HG03571 (cell line): ENCODE results near the gene RAB38.

Experiments used
- ATAC-seq: cut with Tn5 transposase; IDR thresholded peaks from one replicate; pipeline ENCODE4 v1.9.1; 2021; ENCODE audit not compliant: unreplicated experiment

RAB38 gene

DNA sequence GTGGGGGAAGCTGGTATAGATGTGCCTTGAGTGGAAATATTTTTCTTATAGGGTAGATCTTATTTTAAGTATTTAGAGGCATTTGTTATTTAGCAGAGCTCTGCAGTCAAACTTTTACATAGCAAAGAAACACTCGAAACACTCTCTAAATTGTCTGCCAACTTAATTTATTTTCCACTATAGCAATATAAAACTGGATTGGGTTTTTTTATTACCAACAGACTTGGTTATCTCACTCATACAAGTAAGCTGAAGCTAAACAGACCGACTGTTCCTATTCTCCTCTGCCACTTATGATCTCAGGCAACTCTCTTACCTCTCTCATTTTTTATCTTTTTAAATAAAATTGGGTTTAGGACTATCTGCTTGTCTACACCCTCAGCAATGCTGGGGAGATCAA is 4.6 kb downstream of the RAB38 start:
- ATAC-seq: no peak

DNA sequence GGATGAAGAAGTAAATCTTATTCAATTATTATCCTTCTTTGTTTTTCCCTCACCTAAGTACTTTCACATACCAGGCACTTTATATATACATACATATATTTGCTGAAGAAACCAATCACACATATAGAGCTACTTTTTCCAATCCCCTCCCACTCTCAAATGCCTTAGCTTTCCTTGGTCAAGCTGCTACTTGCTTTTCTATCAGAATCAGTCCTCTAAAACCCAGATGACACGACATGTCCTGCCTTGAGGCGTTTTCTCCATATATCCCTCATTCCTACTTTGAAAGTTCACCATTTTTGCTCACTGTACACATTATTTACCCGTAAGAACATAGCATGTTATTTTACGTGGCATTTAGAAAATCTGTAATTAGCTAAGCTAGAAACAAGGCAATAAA is 5.4 kb downstream of the RAB38 start:
- ATAC-seq: no peak

DNA sequence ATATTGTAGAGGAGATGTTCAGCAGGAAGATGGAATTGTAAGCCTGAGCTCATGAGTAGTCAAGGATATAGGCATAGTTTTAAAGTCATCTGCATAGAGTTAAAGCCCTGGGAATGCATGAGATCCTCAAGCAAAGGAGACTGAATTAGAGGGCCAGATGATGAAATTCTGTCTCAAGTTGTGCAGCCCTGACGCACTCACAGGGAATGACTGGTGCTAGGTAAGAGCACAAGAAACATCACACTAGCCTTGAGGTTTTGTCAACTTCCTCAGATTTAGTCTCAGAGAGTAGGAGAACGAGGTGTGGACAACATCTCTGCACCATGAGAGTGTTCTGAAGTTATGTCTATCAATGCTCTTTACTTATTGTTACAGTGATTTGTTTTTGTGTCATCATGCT is 5.8 kb downstream of the RAB38 start:
- no peak for ATAC-seq

DNA sequence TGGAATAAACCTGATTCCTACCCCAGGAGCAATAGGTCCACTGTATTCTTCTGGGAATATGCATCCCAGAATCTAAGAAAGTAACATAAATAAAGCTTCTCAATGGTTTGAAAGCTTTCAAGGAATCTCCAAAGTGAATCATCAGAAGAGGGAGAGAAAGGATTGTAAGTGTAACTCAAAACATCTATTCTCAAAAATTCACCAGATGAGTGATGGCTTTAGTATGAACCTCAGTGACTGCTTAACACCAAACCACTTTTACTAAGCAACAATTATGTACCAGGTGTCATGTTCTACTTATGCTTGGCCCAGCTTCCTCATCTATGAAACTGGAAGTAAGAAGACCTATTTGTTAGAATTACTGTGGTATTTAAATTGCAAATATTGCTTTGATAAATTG is 7.4 kb downstream of the RAB38 start:
- ATAC-seq: no peak

DNA sequence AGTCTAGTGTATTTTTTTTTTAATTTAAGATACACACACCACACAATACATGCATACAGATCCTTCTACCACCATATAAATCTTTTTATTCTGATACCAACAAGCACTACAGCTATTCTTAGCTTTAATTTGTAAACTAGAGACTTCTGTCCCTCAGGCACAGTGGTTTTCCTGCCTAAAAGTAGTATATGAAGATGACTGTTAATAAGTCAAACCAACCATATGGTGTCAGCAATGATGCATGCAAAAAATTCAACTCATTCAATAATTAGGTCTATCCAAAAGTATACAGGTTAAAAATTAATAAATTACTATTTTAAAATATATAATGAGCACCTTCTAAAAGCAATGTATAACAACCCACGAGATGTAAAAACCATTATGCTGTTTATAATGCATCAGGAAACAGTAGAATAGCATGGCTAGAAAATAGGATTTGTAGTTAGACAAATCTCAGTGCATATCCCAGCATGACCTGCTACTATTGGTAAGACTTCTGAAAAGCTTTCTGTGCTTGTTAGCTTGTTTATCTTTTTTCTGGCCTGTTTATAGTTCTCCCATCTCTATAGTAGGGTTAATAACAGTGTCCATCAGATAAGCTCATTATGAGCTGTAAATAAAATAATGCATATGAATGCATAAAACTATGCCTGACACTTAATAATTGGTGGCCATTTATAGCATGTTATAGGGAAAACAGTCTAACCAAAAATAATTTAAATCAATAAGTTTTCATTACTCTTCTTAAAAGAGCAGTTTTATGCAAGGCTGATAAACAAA is 10.2 kb downstream of the RAB38 start:
- ATAC-seq: no peak

DNA sequence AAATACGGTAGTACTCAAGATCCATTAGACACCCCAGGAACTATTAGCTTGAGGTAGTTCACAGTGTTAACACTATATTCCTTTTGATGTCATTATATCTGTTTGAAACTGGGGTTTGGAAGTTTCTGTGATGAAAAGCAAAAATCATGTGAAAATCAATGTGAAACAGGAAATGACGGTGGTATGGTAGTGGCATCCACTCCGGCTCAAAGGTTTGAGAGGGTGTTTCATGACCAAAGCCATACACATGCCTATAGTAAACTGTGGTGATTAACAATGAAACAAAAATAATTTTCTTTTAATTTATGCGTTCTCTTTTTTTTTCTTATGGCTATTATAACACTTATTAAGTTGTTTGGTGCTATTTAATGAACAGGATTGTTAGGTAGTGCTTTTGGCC is 10.9 kb downstream of the RAB38 start:
- no peak for ATAC-seq

DNA sequence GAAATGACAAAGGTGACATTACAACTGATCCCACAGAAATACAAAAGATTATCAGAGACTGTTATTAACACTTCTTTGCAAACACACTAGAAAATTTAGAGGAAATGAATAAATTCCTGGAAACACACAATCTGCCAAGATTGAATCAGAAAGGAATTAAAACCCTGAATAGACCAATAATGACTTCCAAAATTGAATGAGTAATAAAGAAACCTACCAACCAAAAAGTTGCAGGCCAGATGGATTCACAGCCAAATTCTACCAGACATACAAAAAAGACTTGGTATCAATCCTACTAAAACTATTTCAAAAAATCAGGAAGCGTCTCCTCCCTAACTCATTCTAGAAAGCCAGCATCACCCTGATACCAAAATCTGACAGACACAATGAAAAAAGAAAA is 17.2 kb downstream of the RAB38 start:
- ATAC-seq: no peak

DNA sequence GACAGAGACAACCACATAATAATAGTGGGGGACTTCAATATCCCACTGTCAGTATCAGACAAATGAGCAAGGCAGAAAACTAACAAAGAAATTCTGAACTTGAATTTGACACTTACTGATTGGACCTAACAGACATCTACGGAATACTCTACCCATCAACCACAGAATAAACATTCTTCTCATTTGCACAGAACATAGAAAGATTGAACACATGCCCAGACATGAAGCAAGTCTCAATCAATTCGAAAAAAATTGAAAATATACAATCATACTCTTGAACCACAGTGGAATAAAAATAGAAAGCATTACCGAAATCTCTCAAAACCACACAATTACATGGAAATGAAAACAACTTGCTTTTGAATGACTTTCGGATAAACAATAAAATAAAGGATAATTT is 17.9 kb downstream of the RAB38 start:
- no peak for ATAC-seq

DNA sequence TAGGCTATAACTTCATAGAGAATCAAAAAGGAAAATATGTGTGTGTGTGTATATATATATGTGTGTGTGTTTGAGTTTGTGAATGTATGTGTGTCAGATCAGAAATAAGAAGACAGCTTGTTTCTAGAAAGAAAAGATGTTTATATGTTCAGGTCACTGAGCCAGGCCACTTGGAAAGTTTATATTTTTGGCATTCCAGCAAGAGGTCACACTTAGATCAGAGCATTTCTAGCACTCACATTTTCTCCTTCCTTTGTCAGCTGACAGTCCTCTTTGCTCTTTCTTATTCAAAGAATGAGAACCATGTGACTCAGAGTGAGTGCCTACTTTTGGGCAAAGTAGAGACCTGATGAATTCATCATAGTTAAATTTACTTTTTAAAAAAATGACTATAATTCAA is 22.9 kb downstream of the RAB38 start:
- no peak for ATAC-seq

DNA sequence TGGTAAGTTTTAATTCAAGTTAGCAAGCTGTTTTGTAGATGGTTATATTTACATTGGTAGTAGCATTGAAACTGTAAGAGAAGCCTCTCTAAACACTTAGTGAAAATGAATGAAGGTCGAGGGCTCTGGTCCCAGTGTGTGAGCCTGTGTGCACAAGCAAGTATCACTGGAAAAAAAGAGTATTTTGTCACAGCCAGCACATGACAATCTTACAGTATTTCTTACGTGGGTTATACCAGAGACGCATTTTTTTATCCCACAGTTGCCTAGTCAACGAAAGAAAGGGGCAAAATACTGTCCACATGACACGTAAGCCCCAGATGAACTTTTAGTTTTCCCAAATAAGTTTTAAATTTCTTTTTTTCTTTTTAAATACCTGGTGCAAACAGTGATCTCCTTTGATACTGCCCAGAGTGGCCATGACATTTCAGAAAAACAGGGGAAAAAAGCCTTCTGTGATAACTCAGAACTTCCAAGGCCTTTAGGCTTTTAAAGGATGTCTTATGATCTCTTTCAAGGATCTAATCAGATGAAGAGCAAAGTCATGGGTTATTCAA is 23.5 kb downstream of the RAB38 start:
- no peak for ATAC-seq

DNA sequence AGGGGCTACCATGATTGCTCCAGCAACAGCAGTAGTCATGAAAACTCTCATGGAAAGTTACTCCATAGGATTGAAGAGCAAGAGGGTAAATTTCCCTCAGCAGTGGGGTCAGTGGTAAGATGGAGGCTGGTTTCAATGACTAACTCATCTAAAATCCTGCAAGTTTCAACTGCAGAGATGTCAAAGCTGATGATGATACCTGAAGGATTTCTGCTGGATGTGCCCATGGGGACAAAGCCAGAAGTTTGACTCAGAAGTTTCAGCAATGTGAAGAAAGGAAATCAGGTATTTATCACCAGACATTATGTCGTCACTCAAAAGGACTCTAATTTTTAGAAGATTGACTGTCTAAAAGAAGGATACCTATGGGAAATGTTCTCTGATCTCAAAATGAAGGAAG is 29.1 kb downstream of the RAB38 start:
- ATAC-seq: no peak

DNA sequence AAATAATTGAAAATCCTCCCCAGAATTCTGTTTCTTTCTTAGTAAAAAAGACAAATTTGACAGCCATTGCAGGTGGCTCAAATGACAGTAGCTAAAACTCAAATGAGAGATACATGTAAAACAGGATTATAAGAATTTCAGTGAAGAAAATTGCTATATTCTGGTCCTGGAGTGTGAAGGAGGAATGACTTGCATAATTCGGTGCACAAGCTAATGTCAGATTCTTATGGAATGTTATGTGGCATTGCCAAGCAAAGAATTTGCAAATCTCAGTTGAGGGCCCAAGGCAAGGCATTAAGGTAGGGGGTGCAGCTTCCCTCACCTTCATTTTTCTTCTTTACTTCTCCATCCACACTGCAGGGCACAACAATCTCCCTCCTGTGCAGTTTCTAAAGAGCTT is 35.4 kb downstream of the RAB38 start:
- ATAC-seq: no peak

DNA sequence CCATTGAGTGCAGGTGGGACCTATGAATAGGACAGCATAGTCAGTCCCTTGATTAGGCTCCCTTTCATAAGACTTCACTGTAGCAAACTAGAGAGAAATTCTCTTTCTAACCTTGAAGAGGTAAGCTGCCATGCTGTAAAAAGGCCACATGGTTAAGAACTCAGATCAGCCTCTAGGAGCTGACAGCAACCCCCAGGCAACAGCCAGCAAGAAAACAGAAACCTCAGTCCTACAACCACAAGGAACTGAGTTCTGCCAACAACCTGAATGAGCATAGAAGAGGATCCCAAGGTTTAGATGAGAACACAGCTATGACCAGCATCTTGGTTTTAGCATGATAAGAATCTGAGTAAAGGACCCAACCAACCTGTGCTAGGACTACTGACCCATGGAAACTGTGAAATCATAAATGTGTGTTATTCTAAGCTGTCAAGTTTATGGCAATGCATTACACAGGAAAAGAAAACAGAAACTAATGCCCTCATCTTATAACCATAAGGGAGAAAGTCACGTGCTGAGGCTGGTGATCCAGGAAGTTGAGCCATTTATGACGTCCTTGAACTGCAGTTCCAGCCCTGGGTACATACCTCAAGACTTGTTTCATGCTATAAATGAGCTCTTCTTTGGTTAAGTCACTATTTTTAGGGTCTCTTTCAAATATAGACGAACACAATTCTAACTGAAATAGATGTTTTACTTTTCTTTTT is 43.3 kb downstream of the RAB38 start:
- ATAC-seq: no peak

DNA sequence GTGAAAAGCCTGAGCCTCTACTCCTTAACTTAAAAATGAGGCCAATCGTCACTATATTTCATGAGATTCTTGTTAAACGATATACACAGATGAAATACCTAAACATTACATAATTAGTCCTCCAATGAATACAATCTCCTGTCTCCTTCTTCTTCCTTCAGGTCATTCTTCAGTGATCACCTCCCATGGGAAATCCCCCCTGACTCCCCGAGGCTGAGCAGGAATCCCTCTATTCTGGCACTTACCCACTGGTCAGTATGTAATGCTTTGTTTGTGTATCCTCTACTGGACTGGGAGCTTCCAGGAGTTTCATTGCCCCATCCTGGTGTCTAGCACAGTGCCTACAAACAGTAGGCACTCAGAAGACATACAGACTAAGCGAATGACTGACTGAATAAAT is 52.3 kb downstream of the RAB38 start:
- no peak for ATAC-seq

DNA sequence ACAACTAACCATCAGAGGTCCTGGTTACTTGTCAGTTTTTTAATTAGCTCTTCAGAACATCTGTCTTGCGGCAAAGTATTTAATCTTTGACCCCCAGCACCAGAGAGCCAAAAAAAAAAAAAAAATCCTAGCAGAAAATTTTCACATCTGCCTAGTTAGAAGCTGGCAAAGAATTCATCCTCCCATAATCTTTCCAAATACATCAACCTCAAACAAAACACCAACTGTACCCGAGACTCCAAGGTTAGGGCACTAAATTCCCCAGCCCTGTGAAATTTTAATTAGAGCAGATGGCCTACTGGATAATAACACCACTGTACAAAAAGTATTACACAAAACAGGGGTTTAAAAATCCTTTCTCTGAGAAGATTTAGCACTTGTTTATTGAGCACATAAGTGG is 55.7 kb downstream of the RAB38 start:
- ATAC-seq: no peak

DNA sequence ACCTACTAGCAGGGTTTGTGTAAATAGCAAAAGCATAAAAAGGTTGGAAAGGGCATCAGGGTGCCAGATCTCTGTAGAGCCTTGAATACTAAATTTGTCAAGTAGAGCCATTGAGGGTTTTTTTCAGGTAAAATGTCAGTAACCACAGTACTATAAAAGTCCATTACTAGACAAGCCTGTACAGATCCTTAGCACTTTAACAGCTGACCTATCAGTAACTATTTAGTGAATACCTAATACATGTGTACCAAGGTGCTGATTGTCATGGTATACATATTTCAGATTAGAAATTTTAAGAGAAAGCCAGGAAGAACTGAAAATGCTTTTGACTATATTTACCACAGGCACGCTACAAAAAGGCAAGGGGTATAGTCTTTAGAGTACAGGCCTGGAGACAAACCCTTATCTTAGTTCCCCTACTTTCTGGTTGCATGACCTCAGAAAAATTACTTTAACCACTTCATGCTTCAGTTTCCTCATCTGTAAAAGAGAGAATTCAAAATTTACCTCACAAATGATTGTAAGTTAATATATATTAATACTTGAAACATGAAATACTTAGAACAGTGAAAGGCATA is 57.9 kb downstream of the RAB38 start:
- no peak for ATAC-seq

DNA sequence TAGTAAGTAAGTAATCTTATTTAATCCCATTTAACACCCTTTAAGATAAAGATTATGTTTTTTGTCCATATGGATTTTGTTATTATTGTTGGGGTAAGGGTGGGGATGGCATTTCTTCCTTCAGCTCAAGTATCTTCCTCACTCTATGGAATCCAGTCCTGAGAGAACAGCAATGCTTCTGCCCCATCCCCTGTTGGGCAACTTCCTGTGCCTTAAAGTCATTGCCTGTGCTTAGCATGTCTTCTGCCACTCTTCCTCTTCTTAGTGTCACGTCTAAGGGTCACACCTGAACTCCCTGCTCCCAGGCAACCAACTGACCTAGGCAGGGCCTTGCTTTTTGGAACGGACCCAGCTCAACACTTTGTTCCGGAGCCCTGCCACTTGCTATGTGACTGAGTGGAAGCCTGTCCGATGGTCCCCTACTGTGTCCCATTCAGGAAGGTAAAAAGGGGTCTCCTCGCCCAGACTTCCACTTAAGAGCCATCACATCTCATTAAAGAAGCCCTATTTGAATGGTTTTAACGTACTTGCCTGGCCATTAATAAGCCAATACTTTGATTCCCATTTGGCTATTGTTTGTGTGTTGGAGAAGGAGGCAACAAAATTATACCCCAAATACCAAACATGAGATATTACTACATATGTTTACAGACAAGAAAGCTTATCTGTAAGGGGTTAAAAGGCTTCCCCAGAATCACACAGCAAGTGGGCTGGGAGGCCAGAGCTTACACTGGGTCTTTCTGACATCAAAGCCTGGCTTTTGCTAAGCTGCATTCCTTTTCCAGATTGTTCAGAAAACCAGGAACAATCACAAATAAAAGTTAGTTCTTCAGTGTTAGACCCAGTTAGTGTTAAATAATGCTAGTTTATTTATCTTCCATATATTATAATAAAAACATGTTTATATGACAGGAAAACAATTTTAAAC is 59.2 kb downstream of the RAB38 start:
- no peak for ATAC-seq

DNA sequence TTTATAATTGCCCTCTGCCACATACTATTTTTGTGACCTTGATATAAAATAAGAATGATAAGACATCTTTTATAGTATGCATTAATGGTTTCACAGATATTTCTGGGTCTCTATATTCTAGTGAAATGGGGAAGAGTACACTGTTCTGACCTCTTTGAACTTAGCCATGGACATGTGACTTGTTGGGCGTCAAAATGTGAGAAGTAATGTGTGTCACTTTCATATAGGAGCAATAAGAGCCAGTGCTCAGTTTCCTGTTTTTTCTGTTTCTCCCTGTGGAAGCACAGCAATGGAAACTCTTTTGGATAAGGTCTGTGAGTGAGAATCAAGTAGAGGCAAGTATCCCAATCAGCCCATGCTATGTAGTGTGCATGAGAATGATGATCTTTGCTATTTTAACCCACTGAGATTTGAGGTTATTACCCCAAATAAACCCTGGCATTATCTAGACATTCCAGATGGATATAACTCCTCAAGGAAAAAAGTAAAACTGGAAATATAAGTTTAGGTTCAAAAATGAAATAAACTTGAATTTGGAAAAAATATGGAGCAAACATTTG is 60.7 kb downstream of the RAB38 start:
- ATAC-seq: no peak

DNA sequence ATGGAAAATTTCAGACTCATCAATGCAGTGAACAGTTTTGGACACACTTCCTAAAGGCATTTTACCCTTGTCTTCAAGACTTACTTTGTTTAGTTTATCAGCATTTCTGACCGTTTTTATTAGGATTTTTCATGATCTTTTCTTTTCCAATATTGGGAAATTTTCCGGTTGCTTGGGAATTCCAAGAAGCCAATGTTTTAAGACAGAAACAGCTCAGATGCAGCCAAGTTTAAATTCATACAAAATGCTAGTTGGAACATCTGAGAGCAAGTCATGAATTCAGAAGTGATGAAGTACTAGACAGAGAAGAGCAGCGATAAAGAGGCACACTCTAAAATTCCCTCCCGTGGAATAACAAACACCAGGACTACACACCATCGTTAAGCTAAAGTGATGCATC is 68.6 kb downstream of the RAB38 start:
- ATAC-seq: no peak

DNA sequence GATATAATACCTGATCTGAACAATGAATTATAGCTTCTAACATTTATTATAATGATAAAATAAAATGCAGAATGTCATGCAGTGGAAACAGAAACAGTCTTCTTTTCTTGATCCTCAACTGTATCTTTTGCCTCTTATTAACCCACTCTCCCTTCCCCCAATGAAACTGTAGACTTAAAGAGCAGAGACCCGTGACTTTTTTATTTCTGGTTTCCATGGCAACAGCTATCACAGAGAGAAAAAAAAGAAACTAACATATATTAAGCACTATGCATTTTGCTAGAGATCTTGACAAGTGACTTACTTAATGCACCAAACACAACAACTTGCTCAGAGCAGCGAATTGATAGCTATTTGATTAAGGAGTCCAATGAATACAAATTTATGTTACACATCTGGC is 69.3 kb downstream of the RAB38 start:
- ATAC-seq: no peak

DNA sequence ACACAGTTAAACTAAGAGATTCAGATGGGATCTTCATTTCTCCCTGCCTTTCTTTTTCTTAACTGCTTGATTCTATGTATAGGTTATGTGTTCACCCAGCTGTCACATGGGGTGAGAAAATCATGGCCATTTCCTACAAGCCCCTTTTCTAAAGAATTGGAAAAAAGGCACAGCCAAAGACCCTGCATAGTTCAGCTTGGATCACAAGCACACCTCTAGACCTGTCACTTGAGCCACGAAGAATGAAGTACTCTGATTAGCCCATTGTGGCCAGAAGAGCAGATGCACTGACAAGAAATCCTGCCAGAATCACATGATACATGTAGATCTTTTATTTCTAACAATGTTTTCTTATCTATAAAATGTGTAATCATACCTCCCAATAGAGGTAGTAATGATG is 69.7 kb downstream of the RAB38 start:
- ATAC-seq: no peak
